HCT116 (cell line): ENCODE data around the gene PSENEN.

Source experiments
- CTCF ChIP-seq, 3 experiments: fragments of 200-600 bp in 1 of 3; sonication (generic) in 1 of 3; IDR thresholded peaks in 2 of 3; conservative IDR thresholded peaks in 1 of 3; 2 replicates each; pipeline ENCODE4 v1.5.1; 2012 to 2017; ENCODE audit warnings: low read depth in 2 of 3, low read length in 2 of 3, antibody characterized with exemption in 1 of 3, borderline replicate concordance in 1 of 3, control low read depth in 1 of 3, mild to moderate bottlenecking in 1 of 3, mixed read lengths in 1 of 3, mixed run types in 1 of 3, moderate library complexity in 1 of 3; ENCODE audit not compliant: insufficient read depth in 1 of 3
- EZH2 ChIP-seq: fragments of 200-600 bp; sonication (generic); IDR thresholded peaks from 2 replicates; pipeline ENCODE4 v1.6.1; 2017; ENCODE audit warnings: antibody characterized with exemption, mixed run types
- EZH2phosphoT487 ChIP-seq: fragments of 200-600 bp; IDR thresholded peaks from 2 replicates; pipeline ENCODE4 v1.6.1; 2018; ENCODE audit warnings: antibody characterized with exemption, borderline replicate concordance
- MAX ChIP-seq: IDR thresholded peaks from 2 replicates; pipeline ENCODE4 v1.6.1; 2012
- POLR2A ChIP-seq: IDR thresholded peaks from 2 replicates; pipeline ENCODE4 v1.7.0; 2011; ENCODE audit warnings: borderline replicate concordance; ENCODE audit not compliant: insufficient read depth, insufficient read length; ENCODE audit errors: extremely low read depth
- POLR2AphosphoS5 ChIP-seq: IDR thresholded peaks from 2 replicates; pipeline ENCODE4 v1.6.1; 2011; ENCODE audit warnings: mild to moderate bottlenecking, low read depth, low read length, moderate library complexity
- ZFX ChIP-seq: fragments of 450-650 bp; IDR thresholded peaks from 2 replicates; pipeline ENCODE4 v1.6.1; 2017
- ZNF274 ChIP-seq: fragments of 200-500 bp; sonication (Bioruptor generic); IDR thresholded peaks from 2 replicates; pipeline ENCODE4 v1.6.1; 2014; ENCODE audit warnings: mild to moderate bottlenecking, low read depth, low read length, inconsistent platforms

- TF ChIP-seq POLR2A: no peak
- no peak for TF ChIP-seq EZH2
- TF ChIP-seq CTCF (IDR thresholded peaks at IDR 0.05 in 2 of 3, conservative IDR thresholded peaks at IDR 0.05 in 1 of 3; ENCODE audit: borderline replicate concordance in 1 of 3, insufficient read depth in 1 of 3, low read depth in 2 of 3, low read length in 2 of 3): no peak
- no peak for TF ChIP-seq POLR2AphosphoS5
- TF ChIP-seq ZNF274: no peak
- no peak for TF ChIP-seq MAX
- TF ChIP-seq EZH2phosphoT487: no peak
- TF ChIP-seq ZFX: no peak
Measured at GRCh38 chr19:35781650-35782049, 36.2 kb downstream of the PSENEN start.
